IMR-90 (cell line): ENCODE data around the gene AGPS. TPM values are rescaled to one million over a fixed set of nuclear protein-coding genes. Genes with fewer than 3 reads are reported as not detected.
"Not testable (repeated sequence)": the region's sequence is repeated elsewhere in the genome, so short reads cannot be mapped to it uniquely, and the experiment has no call there.

Experiments used
- ATAC-seq: fragments of 200-7000 bp; cut with Tn5 transposase; 2 replicates; pipeline ENCODE4 v1.9.1; 2020; ENCODE audit warnings: low read depth, mild to moderate bottlenecking, moderate library complexity
- BruUV-seq: library from RNA; stranded (reverse); fragments of 400-500 nt; replicated peaks from 2 replicates; lab custom pipeline; 2021; lab: Mats Ljungman, UMichigan
- CTCF ChIA-PET: fragments of 300-600 bp; formaldehyde crosslinking; extraction: SDS; loops from one replicate; lab custom pipeline; 2021; ENCODE audit warnings: antibody characterized with exemption; lab: Yijun Ruan, JAX
- POLR2A ChIA-PET: fragments of 300-600 bp; sonication (Branson Sonifier 250); formaldehyde crosslinking; loops from one replicate; lab custom pipeline; 2022; ENCODE audit warnings: antibody characterized with exemption; ENCODE audit not compliant: unreplicated experiment; lab: Charles Lee
- DNase-seq: peaks from one replicate; pipeline ENCODE4 v3.0.0; 2013
- H2AFZ ChIP-seq: replicated peaks from 2 replicates; pipeline ENCODE3; 2013; ENCODE audit warnings: low read length, mild to moderate bottlenecking; ENCODE audit not compliant: poor library complexity
- H2AK5ac ChIP-seq: 2 replicates; pipeline ENCODE4 v1.6.1; 2013; ENCODE audit warnings: low read depth, low read length, inconsistent platforms
- H2AK9ac ChIP-seq: replicated peaks from 2 replicates; pipeline ENCODE3; 2013; ENCODE audit warnings: mild to moderate bottlenecking, low read depth, low read length, moderate library complexity; ENCODE audit not compliant: poor library complexity
- H2BK120ac ChIP-seq: 2 replicates; pipeline ENCODE4 v1.6.1; 2013; ENCODE audit warnings: low read depth, low read length, inconsistent platforms
- H2BK15ac ChIP-seq: 3 replicates; pipeline ENCODE4 v1.6.1; 2013; ENCODE audit warnings: low read depth, low read length, inconsistent platforms
- H2BK20ac ChIP-seq: 2 replicates; pipeline ENCODE4 v1.6.1; 2013; ENCODE audit warnings: low read depth, mild to moderate bottlenecking, inconsistent platforms, low read length, moderate library complexity
- H2BK5ac ChIP-seq: 2 replicates; pipeline ENCODE4 v1.6.1; 2013; ENCODE audit warnings: mild to moderate bottlenecking, low read depth, low read length, inconsistent platforms; ENCODE audit not compliant: poor library complexity, severe bottlenecking
- H3K14ac ChIP-seq: replicated peaks from 2 replicates; pipeline ENCODE4 v1.6.1; 2013; ENCODE audit warnings: low read depth, low read length, inconsistent platforms
- H3K18ac ChIP-seq: 2 replicates; pipeline ENCODE4 v1.6.1; 2013; ENCODE audit warnings: low read depth, low read length, control low read depth
- H3K23ac ChIP-seq: 2 replicates; pipeline ENCODE4 v1.6.1; 2013; ENCODE audit warnings: low read depth, low read length, inconsistent platforms
- H3K27ac ChIP-seq: 2 replicates; pipeline ENCODE4 v1.5.1; 2013; ENCODE audit warnings: mild to moderate bottlenecking, control low read depth, low read length; ENCODE audit not compliant: insufficient read depth
- H3K27me3 ChIP-seq: 2 replicates; pipeline ENCODE4 v1.6.1; 2013; ENCODE audit warnings: low read length; ENCODE audit not compliant: control insufficient read depth, insufficient read depth
- H3K36me3 ChIP-seq: 2 replicates; pipeline ENCODE4 v1.6.1; 2013; ENCODE audit warnings: low read length, mixed read lengths; ENCODE audit not compliant: control insufficient read depth, insufficient read depth
- H3K4ac ChIP-seq: 2 replicates; pipeline ENCODE4 v1.6.1; 2013; ENCODE audit warnings: low read depth, low read length, inconsistent platforms
- H3K4me1 ChIP-seq: 2 replicates; pipeline ENCODE4 v1.6.1; 2013; ENCODE audit warnings: low read length, mixed read lengths; ENCODE audit not compliant: control insufficient read depth, insufficient read depth
- H3K4me2 ChIP-seq: 2 replicates; pipeline ENCODE4 v1.6.1; 2013; ENCODE audit warnings: low read depth, mild to moderate bottlenecking, control low read depth, low read length, moderate library complexity
- H3K4me3 ChIP-seq: 2 replicates; pipeline ENCODE4 v1.5.1; 2013; ENCODE audit warnings: low read depth, mild to moderate bottlenecking, control low read depth, low read length, moderate library complexity; ENCODE audit not compliant: insufficient read depth
- H3K56ac ChIP-seq: 2 replicates; pipeline ENCODE4 v1.6.1; 2013; ENCODE audit warnings: low read length, inconsistent platforms; ENCODE audit not compliant: insufficient read depth; ENCODE audit errors: extremely low read depth
- H3K79me1 ChIP-seq, 2 experiments: 2 replicates each; pipeline ENCODE4 v1.6.1; 2013; ENCODE audit warnings: low read length in 2 of 2, inconsistent platforms in 1 of 2, low read depth in 1 of 2
- H3K9ac ChIP-seq: 2 replicates; pipeline ENCODE4 v1.6.1; 2013; ENCODE audit warnings: low read depth, low read length, control low read depth
- H3K9me1 ChIP-seq: 2 replicates; pipeline ENCODE4 v1.6.1; 2013; ENCODE audit warnings: low read length, inconsistent platforms; ENCODE audit not compliant: insufficient read depth
- H3K9me3 ChIP-seq: 2 replicates; pipeline ENCODE4 v1.6.1; 2013; ENCODE audit warnings: low read length; ENCODE audit not compliant: control insufficient read depth, insufficient read depth
- H4K20me1 ChIP-seq: 2 replicates; pipeline ENCODE4 v1.6.1; 2013; ENCODE audit warnings: low read length, inconsistent platforms; ENCODE audit not compliant: insufficient read depth
- H4K5ac ChIP-seq: 2 replicates; pipeline ENCODE4 v1.6.1; 2013; ENCODE audit warnings: mild to moderate bottlenecking, low read depth, low read length, control low read depth
- H4K8ac ChIP-seq, 2 experiments: 2 replicates each; pipeline ENCODE4 v1.6.1; 2013; ENCODE audit warnings: low read depth in 2 of 2, low read length in 2 of 2, control low read depth in 1 of 2, inconsistent platforms in 1 of 2
- H4K91ac ChIP-seq: 2 replicates; pipeline ENCODE4 v1.6.1; 2013; ENCODE audit warnings: low read depth, low read length, inconsistent platforms; ENCODE audit not compliant: insufficient read depth
- WGBS, 2 experiments: methylation state at CpG; one replicate each; pipeline versions ENCODE4 v1.1.5 to v1.1.7; 2013; ENCODE audit warnings: missing lambda C conversion rate in 2 of 2; ENCODE audit not compliant: insufficient read length in 1 of 2; ENCODE audit errors: extremely low coverage in 2 of 2; 5-methylcytosine and 5-hydroxymethylcytosine counted together
- dilution Hi-C: fragments of 300-500 bp; cut with HindIII; formaldehyde crosslinking; loops from one replicate; pipeline ENCODE4 v1.14.3; 2018; ENCODE audit warnings: low sequenced_read_pairs; ENCODE audit not compliant: unreplicated experiment
- in situ Hi-C: fragments of 300-500 bp; cut with MboI; formaldehyde crosslinking; loops from 3 replicates; pipeline ENCODE4 v1.14.3; 2019; ENCODE audit warnings: low sequenced_read_pairs, inconsistent platforms, mixed read lengths
- intact Hi-C: fragments of 100-400 bp; cut with micrococcal nuclease; formaldehyde crosslinking; loops from 2 replicates; pipeline ENCODE4 v1.10.0; 2022
- polyA plus RNA-seq, 3 experiments: library from polyadenylated mRNA; depleted of rRNA; stranded (reverse); fragments of >200 nt; gene quantifications; 2 replicates each; pipeline ENCODE4 v1.2.3, GENCODE V29; 2012; ENCODE audit warnings: low replicate concordance in 1 of 3
- total RNA-seq: library from RNA; depleted of rRNA; stranded (reverse); fragments of >200 nt; gene quantifications from 2 replicates; pipeline ENCODE4 v1.2.3, GENCODE V29; 2012

AGPS gene
- total and polyA plus RNA-seq, 2 of the 4 experiments (the other 2 are of a cell fraction): 6.6 to 18.6 TPM

DNA sequence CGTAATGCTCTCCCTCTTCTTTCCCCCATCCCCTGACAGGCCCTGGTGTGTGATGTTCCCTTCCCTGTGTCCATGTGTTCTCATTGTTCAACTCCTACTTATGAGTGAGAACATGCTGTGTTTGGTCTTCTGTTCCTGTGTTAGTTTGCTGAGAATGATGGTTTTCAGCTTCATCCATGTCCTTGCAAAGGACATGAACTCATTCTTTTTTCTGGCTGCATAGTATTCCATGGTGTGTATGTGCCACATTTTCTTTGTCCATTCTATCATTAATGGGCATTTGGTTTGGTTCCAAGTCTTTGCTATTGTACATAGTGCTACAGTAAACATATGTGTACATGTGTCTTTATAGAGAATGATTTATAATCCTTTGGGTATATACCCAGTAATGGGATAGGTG, 24.6 kb upstream of the AGPS start:
- H3K9ac ChIP-seq, H3K4me2 ChIP-seq, H3K9me1 ChIP-seq, H4K5ac ChIP-seq, H3K9me3 ChIP-seq, H3K23ac ChIP-seq, H2BK15ac ChIP-seq, H4K8ac ChIP-seq, H2BK5ac ChIP-seq, H3K4ac ChIP-seq, H3K4me1 ChIP-seq, H3K14ac ChIP-seq, H3K18ac ChIP-seq, H2AK5ac ChIP-seq, in situ Hi-C loops, H3K36me3 ChIP-seq, intact Hi-C loops, ATAC-seq, POLR2A ChIA-PET, H2BK20ac ChIP-seq, H3K27ac ChIP-seq, H4K20me1 ChIP-seq, BruUV-seq, H3K56ac ChIP-seq, dilution Hi-C loops, DNase-seq, H2AK9ac ChIP-seq, H3K27me3 ChIP-seq, H3K79me1 ChIP-seq, H3K4me3 ChIP-seq, H2AFZ ChIP-seq, H4K91ac ChIP-seq, H2BK120ac ChIP-seq: not testable (repeated sequence)
- no CpG with 5 or more reads among the region's 1 CpG for WGBS, 2 experiments
- CTCF ChIA-PET: interaction anchor here (0.6 kb wide), 1 partner anchor 25 kb away, joined by 8 read pairs; no protein-coding TSS in a partner anchor
